HCT116 (cell line): ENCODE data around the gene SBNO2. TPM values are rescaled to one million over a fixed set of nuclear protein-coding genes. Genes with fewer than 3 reads are reported as not detected.
A peak's percentile ranks its signal among the peaks of the same experiment; 100 is the strongest.

Source experiments
- ATAC-seq: fragments of 200-7000 bp; cut with Tn5 transposase; 2 replicates; pipeline ENCODE4 v1.9.1; 2020; ENCODE audit warnings: mild to moderate bottlenecking, moderate library complexity
- BruUV-seq: library from RNA; stranded (reverse); fragments of 400-500 nt; replicated peaks from 2 replicates; lab custom pipeline; 2021; lab: Mats Ljungman, UMichigan
- CTCF ChIA-PET: fragments of 300-600 bp; sonication (Branson Sonifier 250); formaldehyde crosslinking; loops from one replicate; lab custom pipeline; 2021; ENCODE audit warnings: antibody characterized with exemption; lab: Charles Lee
- POLR2A ChIA-PET: fragments of 300-600, 350-600 bp; sonication (Branson Sonifier 250); formaldehyde crosslinking; loops from one replicate; lab custom pipeline; 2021; ENCODE audit warnings: antibody characterized with exemption; lab: Charles Lee
- RAD21 ChIA-PET, 2 experiments: fragments of 300-600 bp; sonication (Branson Sonifier 250); formaldehyde crosslinking; loops; one replicate each; lab custom pipeline; 2023; ENCODE audit warnings: low total read pairs in 2 of 2; ENCODE audit not compliant: uncharacterized antibody in 2 of 2, unreplicated experiment in 2 of 2, low non-redundant PET in 1 of 2; lab: Charles Lee
- DNase-seq: peaks from one replicate; pipeline ENCODE4 v3.0.0-alpha.2; 2010; ENCODE audit warnings: low read depth, low spot score
- H2AFZ ChIP-seq: fragments of 200-600 bp; shearing (Covaris generic), sonication (generic); 2 replicates; pipeline ENCODE4 v1.6.1; 2017; ENCODE audit warnings: low read depth, mixed run types, mixed read lengths, antibody characterized with exemption, low read length; ENCODE audit not compliant: poor library complexity, severe bottlenecking
- H3K27ac ChIP-seq: 2 replicates; pipeline ENCODE4 v1.5.1; 2012; ENCODE audit warnings: low read depth, low read length
- H3K27me3 ChIP-seq: fragments of 200-600 bp; sonication (generic); 2 replicates; pipeline ENCODE4 v1.6.1; 2016; ENCODE audit warnings: mixed run types, low read length, mixed read lengths; ENCODE audit not compliant: insufficient read depth
- H3K36me3 ChIP-seq, 2 experiments: fragments of 200-500 bp in 1 of 2; fragments of 200-600 bp in 1 of 2; sonication (Bioruptor generic) in 1 of 2; sonication (generic) in 1 of 2; 2 replicates each; pipeline versions ENCODE4 v1.5.1 to v1.6.1; 2014 to 2016; ENCODE audit warnings: low read length in 2 of 2, inconsistent platforms in 1 of 2, mixed read lengths in 1 of 2, mixed run types in 1 of 2; ENCODE audit not compliant: insufficient read depth in 2 of 2, control insufficient read depth in 1 of 2
- H3K4me1 ChIP-seq, 2 experiments: fragments of 200-600 bp in 1 of 2; sonication (generic) in 1 of 2; 2 replicates each; pipeline versions ENCODE4 v1.5.1 to v1.6.1; 2012 to 2017; ENCODE audit warnings: low read length in 2 of 2, inconsistent platforms in 1 of 2, mild to moderate bottlenecking in 1 of 2, mixed read lengths in 1 of 2, mixed run types in 1 of 2, moderate library complexity in 1 of 2; ENCODE audit not compliant: insufficient read depth in 2 of 2, control insufficient read depth in 1 of 2
- H3K4me2 ChIP-seq: fragments of 200-600 bp; sonication (generic); 2 replicates; pipeline ENCODE4 v1.6.1; 2017; ENCODE audit warnings: mixed run types, low read length, mixed read lengths
- H3K4me3 ChIP-seq, 2 experiments: fragments of 200-600 bp in 1 of 2; sonication (generic) in 1 of 2; replicated peaks in 1 of 2; 2 replicates each; pipeline ENCODE4 v1.5.1; 2011 to 2016; ENCODE audit warnings: low read length in 2 of 2, control low read depth in 1 of 2, low read depth in 1 of 2, mild to moderate bottlenecking in 1 of 2, mixed read lengths in 1 of 2, mixed run types in 1 of 2
- H3K79me2 ChIP-seq: fragments of 200-600 bp; sonication (generic); 2 replicates; pipeline ENCODE4 v1.6.1; 2017; ENCODE audit warnings: mild to moderate bottlenecking, mixed run types, low read length, moderate library complexity, mixed read lengths; ENCODE audit not compliant: insufficient read depth
- H3K9ac ChIP-seq: fragments of 200-600 bp; sonication (generic); 2 replicates; pipeline ENCODE4 v1.6.1; 2016; ENCODE audit warnings: low read length, mixed read lengths
- H3K9me2 ChIP-seq: fragments of 200-600 bp; sonication (generic), shearing (Covaris generic); 2 replicates; pipeline ENCODE4 v1.6.1; 2017; ENCODE audit warnings: mixed run types, mild to moderate bottlenecking, moderate library complexity; ENCODE audit not compliant: insufficient read depth
- H3K9me3 ChIP-seq, 2 experiments: fragments of 200-500 bp in 1 of 2; fragments of 200-600 bp in 1 of 2; sonication (Bioruptor generic) in 1 of 2; sonication (generic) in 1 of 2; 2 replicates each; pipeline ENCODE4 v1.6.1; 2014 to 2017; ENCODE audit warnings: low read length in 2 of 2, mixed read lengths in 2 of 2, inconsistent platforms in 1 of 2, low read depth in 1 of 2, mild to moderate bottlenecking in 1 of 2, mixed run types in 1 of 2, moderate library complexity in 1 of 2; ENCODE audit not compliant: control insufficient read depth in 1 of 2, insufficient read depth in 1 of 2
- H4K20me1 ChIP-seq: fragments of 200-600 bp; sonication (generic), shearing (Covaris generic); 2 replicates; pipeline ENCODE4 v1.6.1; 2017; ENCODE audit warnings: mixed run types, mild to moderate bottlenecking, moderate library complexity; ENCODE audit not compliant: insufficient read depth
- CTCF ChIP-seq, 3 experiments: fragments of 200-600 bp in 1 of 3; sonication (generic) in 1 of 3; IDR thresholded peaks in 2 of 3; conservative IDR thresholded peaks in 1 of 3; 2 replicates each; pipeline ENCODE4 v1.5.1; 2012 to 2017; ENCODE audit warnings: low read depth in 2 of 3, low read length in 2 of 3, antibody characterized with exemption in 1 of 3, borderline replicate concordance in 1 of 3, control low read depth in 1 of 3, mild to moderate bottlenecking in 1 of 3, mixed read lengths in 1 of 3, mixed run types in 1 of 3, moderate library complexity in 1 of 3; ENCODE audit not compliant: insufficient read depth in 1 of 3
- EZH2 ChIP-seq: fragments of 200-600 bp; sonication (generic); IDR thresholded peaks from 2 replicates; pipeline ENCODE4 v1.6.1; 2017; ENCODE audit warnings: antibody characterized with exemption, mixed run types
- MAX ChIP-seq: IDR thresholded peaks from 2 replicates; pipeline ENCODE4 v1.6.1; 2012
- POLR2A ChIP-seq: IDR thresholded peaks from 2 replicates; pipeline ENCODE4 v1.7.0; 2011; ENCODE audit warnings: borderline replicate concordance; ENCODE audit not compliant: insufficient read depth, insufficient read length; ENCODE audit errors: extremely low read depth
- POLR2AphosphoS5 ChIP-seq: IDR thresholded peaks from 2 replicates; pipeline ENCODE4 v1.6.1; 2011; ENCODE audit warnings: mild to moderate bottlenecking, low read depth, low read length, moderate library complexity
- SP1 ChIP-seq: IDR thresholded peaks from 2 replicates; pipeline ENCODE4 v1.6.1; 2012; ENCODE audit warnings: low read depth
- SRF ChIP-seq: IDR thresholded peaks from 2 replicates; pipeline ENCODE4 v1.6.1; 2012; ENCODE audit warnings: low read depth
- TCF7L2 ChIP-seq: IDR thresholded peaks from 2 replicates; pipeline ENCODE4 v1.7.0; 2011; ENCODE audit warnings: borderline replicate concordance, inconsistent platforms; ENCODE audit not compliant: insufficient read depth, insufficient read length; ENCODE audit errors: extremely low read depth
- YY1 ChIP-seq: IDR thresholded peaks from 2 replicates; pipeline ENCODE4 v1.6.1; 2011; ENCODE audit warnings: low read length, low read depth, moderate library complexity, mild to moderate bottlenecking; ENCODE audit not compliant: insufficient replicate concordance; ENCODE audit errors: extremely low read depth
- ZFX ChIP-seq: fragments of 450-650 bp; IDR thresholded peaks from 2 replicates; pipeline ENCODE4 v1.6.1; 2017
- intact Hi-C: fragments of 100-400 bp; cut with micrococcal nuclease; formaldehyde crosslinking; loops from 2 replicates; pipeline ENCODE4 v1.10.0; 2022
- total RNA-seq: library from RNA; stranded (reverse); gene quantifications from one replicate; pipeline ENCODE4 v1.2.1, GENCODE V29; 2021; ENCODE audit not compliant: unreplicated experiment

The SBNO2 gene
- total RNA-seq, 1 experiment from 2014 or later: 66.4 TPM

GRCh38 chr19:1064661-1065605, 109.1 kb downstream of the SBNO2 start:
- CTCF ChIA-PET: interaction anchor here (0.6 to 2.5 kb wide), 16 partner anchors 10 to 201 kb away, joined by 3 to 20 read pairs (median 4); partner anchors contain the start of genes ABCA7, ATP5F1D and GPX4
- H3K9me2 ChIP-seq: no peaks in the 10 kb centered on the region
- intact Hi-C loops: loop anchor here (5.0 kb wide), 1 partner anchor 37 kb away; the partner anchor contains the start of gene GPX4
- peak overlapping the region; percentile 100 for H3K27ac ChIP-seq
- H3K9me3 ChIP-seq: no peaks in the 10 kb centered on the region
- H3K36me3 ChIP-seq: 0 out of 4 replicates have a peak, but pooled peaks cover 0 to 3% of the 10 kb centered on the region in 2 experiments
- POLR2A ChIA-PET: interaction anchor here (0.7 to 2.4 kb wide), 12 partner anchors 9 to 204 kb away, joined by 3 to 8 read pairs (median 4); partner anchors contain the start of genes ABCA7, CIRBP and CNN2
- H3K9ac ChIP-seq: peak overlapping the region; percentile 92
- peaks cover 26% of the 10 kb centered on the region; the same call in 1 of the 2 replicates for H3K79me2 ChIP-seq
- no peak overlapping the region for H2AFZ ChIP-seq
- H3K4me1 ChIP-seq: peaks cover 36 to 71% of the 10 kb centered on the region in 2 experiments
- H3K4me3 ChIP-seq: peak overlapping the region; percentile 64 to 78
- RAD21 ChIA-PET: interaction anchor here (0.6 to 1.0 kb wide), 3 partner anchors 29 to 38 kb away, joined by 3 to 5 read pairs (median 3); partner anchors contain the start of gene CNN2 (in 1 of the 2)
- ATAC-seq (peak; percentile 62), DNase-seq (peak; percentile 56)
- TSS peak; percentile 50 for BruUV-seq
- H3K27me3 ChIP-seq: no peaks in the 10 kb centered on the region
- peak overlapping the region; percentile 94 for H3K4me2 ChIP-seq
- TF ChIP-seq CTCF (IDR thresholded peaks at IDR 0.05 in 2 of 3, conservative IDR thresholded peaks at IDR 0.05 in 1 of 3; ENCODE audit: borderline replicate concordance in 1 of 3, insufficient read depth in 1 of 3, low read depth in 2 of 3, low read length in 2 of 3) (peak in 2 of 3 experiments; percentile 70 to 83; a peak in 4 of 6 replicates), ZFX (peak; percentile 18; the same call in 1 of the 2 replicates), SP1 (0 out of 2 replicates have a peak, but pooled peaks have one; percentile 9), EZH2 (no peak), YY1 (peak; percentile 65), POLR2AphosphoS5 (peak; percentile 62), POLR2A (peak; percentile 43), TCF7L2 (peak; percentile 30), SRF (no peak), MAX (peak; percentile 97)
- H4K20me1 ChIP-seq: no peaks in the 10 kb centered on the region
